Neural progenitor cell (in vitro differentiated cells): ENCODE results near the gene PHF13.

Experiments used
- EZH2 ChIP-seq: fragments of 200-600 bp; sonication (generic); IDR thresholded peaks from 2 replicates; pipeline ENCODE4 v1.6.1; 2017; ENCODE audit warnings: antibody characterized with exemption, mild to moderate bottlenecking, moderate library complexity
- TF ChIP-seq, protein P1 (sequence below): fragments of 200-600 bp; sonication (generic); IDR thresholded peaks from 2 replicates; pipeline ENCODE4 v1.5.1; 2017; ENCODE audit warnings: antibody characterized with exemption, mild to moderate bottlenecking

DNA sequence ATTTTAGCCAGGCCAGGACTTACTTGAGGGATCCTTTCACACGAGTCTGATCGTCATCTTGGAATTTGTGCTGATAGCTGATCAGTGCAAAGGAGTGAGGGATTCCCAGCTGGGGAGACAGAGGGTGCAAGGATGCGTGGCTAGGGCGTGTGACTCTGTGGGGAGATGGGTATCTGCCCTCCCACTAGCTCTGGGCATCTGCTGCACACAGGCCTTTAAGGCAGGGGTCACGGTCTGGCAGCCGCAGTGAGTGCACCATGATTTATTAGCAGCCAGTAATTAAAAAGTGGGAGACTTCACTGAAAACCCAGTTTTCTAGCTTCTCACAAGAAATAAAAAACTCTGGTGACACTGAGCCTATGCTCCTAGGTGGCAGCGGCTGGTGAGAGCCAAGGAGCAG is 31.5 kb downstream of the PHF13 start:
- TF ChIP-seq, protein P1, sequence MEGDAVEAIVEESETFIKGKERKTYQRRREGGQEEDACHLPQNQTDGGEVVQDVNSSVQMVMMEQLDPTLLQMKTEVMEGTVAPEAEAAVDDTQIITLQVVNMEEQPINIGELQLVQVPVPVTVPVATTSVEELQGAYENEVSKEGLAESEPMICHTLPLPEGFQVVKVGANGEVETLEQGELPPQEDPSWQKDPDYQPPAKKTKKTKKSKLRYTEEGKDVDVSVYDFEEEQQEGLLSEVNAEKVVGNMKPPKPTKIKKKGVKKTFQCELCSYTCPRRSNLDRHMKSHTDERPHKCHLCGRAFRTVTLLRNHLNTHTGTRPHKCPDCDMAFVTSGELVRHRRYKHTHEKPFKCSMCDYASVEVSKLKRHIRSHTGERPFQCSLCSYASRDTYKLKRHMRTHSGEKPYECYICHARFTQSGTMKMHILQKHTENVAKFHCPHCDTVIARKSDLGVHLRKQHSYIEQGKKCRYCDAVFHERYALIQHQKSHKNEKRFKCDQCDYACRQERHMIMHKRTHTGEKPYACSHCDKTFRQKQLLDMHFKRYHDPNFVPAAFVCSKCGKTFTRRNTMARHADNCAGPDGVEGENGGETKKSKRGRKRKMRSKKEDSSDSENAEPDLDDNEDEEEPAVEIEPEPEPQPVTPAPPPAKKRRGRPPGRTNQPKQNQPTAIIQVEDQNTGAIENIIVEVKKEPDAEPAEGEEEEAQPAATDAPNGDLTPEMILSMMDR: no peak
- TF ChIP-seq EZH2: no peak
